GM12878 (cell line): Measurements from ENCODE around the gene UAP1L1. TPM values are rescaled to one million over a fixed set of nuclear protein-coding genes. Genes with fewer than 3 reads are reported as not detected.

Experiments used
- ATAC-seq: fragments of 200-7000 bp; cut with Tn5 transposase; 3 replicates; pipeline ENCODE4 v1.9.1; 2020; ENCODE audit warnings: mild to moderate bottlenecking, moderate library complexity
- BruUV-seq: library from RNA; stranded (reverse); fragments of 400-500 nt; replicated peaks from 2 replicates; lab custom pipeline; 2021; lab: Mats Ljungman, UMichigan
- CTCF ChIA-PET: fragments of 300-600 bp; sonication (Branson Sonifier 250); formaldehyde crosslinking; extraction: SDS; loops from one replicate; lab custom pipeline; 2021; ENCODE audit warnings: inconsistent platforms; lab: Yijun Ruan, JAX
- POLR2A ChIA-PET: fragments of 350-600 bp; formaldehyde crosslinking; extraction: SDS; loops from one replicate; lab custom pipeline; 2021; ENCODE audit warnings: inconsistent platforms; lab: Charles Lee
- RAD21 ChIA-PET: fragments of 300-600 bp; sonication (Branson Sonifier 250); formaldehyde crosslinking; loops from one replicate; lab custom pipeline; 2023; ENCODE audit warnings: antibody characterized with exemption; ENCODE audit not compliant: unreplicated experiment; lab: Charles Lee
- SMC1A ChIA-PET: fragments of 300-600 bp; sonication (Branson Sonifier 250); formaldehyde crosslinking; loops from one replicate; lab custom pipeline; 2023; ENCODE audit not compliant: unreplicated experiment, uncharacterized antibody; lab: Charles Lee
- DNase-seq: peaks from one replicate; pipeline ENCODE4 v3.0.0-alpha.2; 2011; ENCODE audit warnings: low read depth, low spot score
- FAIRE-seq: peaks from 3 replicates; lab custom pipeline; 2011; peaks lifted over from hg19 to GRCh38; lab: Jason Lieb, UNC
- H2AFZ ChIP-seq: 2 replicates; pipeline ENCODE4 v1.6.0; 2011; ENCODE audit warnings: low read depth, low read length, control low read depth; ENCODE audit not compliant: control insufficient read depth
- H3K27ac ChIP-seq: 2 replicates; pipeline ENCODE4 v1.5.1; 2011; ENCODE audit warnings: control low read depth; ENCODE audit not compliant: control insufficient read depth, insufficient read depth
- H3K27me3 ChIP-seq, 2 experiments: replicated peaks in 1 of 2; 2 replicates each; pipeline versions ENCODE4 v1.6.0 to v1.6.1; 2011; ENCODE audit warnings: low read length in 1 of 2; ENCODE audit not compliant: control insufficient read depth in 2 of 2, insufficient read depth in 2 of 2
- H3K36me3 ChIP-seq, 2 experiments: 2 replicates each; pipeline ENCODE4 v1.5.1; 2011; ENCODE audit warnings: low read length in 1 of 2; ENCODE audit not compliant: control insufficient read depth in 2 of 2, insufficient read depth in 2 of 2
- H3K4me1 ChIP-seq: 2 replicates; pipeline ENCODE4 v1.6.1; 2011; ENCODE audit warnings: mild to moderate bottlenecking, low read length, moderate library complexity, mixed read lengths; ENCODE audit not compliant: control insufficient read depth, insufficient read depth
- H3K4me2 ChIP-seq: 2 replicates; pipeline ENCODE4 v1.6.0; 2011; ENCODE audit warnings: control low read depth; ENCODE audit not compliant: control insufficient read depth, insufficient read depth
- H3K4me3 ChIP-seq: fragments of 200-600 bp; sonication (generic); 2 replicates; pipeline ENCODE4 v1.5.1; 2016
- H3K79me2 ChIP-seq: 2 replicates; pipeline ENCODE4 v1.6.0; 2011; ENCODE audit warnings: low read length; ENCODE audit not compliant: control insufficient read depth, insufficient read depth
- H3K9ac ChIP-seq: 2 replicates; pipeline ENCODE4 v1.8.0; 2011; ENCODE audit warnings: low read length, control low read depth, mixed read lengths; ENCODE audit not compliant: control insufficient read depth, insufficient read depth
- H3K9me3 ChIP-seq: replicated peaks from 3 replicates; pipeline ENCODE4 v1.5.1; 2011; ENCODE audit warnings: mild to moderate bottlenecking, low read length; ENCODE audit not compliant: control insufficient read depth, insufficient read depth
- H4K20me1 ChIP-seq: 2 replicates; pipeline ENCODE4 v1.6.0; 2011; ENCODE audit not compliant: control insufficient read depth, insufficient read depth
- BCLAF1 ChIP-seq: fragments of 450-650 bp; IDR thresholded peaks from 2 replicates; pipeline ENCODE4 v1.6.1; 2017; ENCODE audit warnings: antibody characterized with exemption, mild to moderate bottlenecking, moderate library complexity
- CBX5 ChIP-seq: sonication (generic); IDR thresholded peaks from 2 replicates; pipeline ENCODE4 v1.6.1; 2016; ENCODE audit warnings: low read depth, moderate library complexity, mild to moderate bottlenecking, inconsistent platforms
- CREB1 ChIP-seq: IDR thresholded peaks from 2 replicates; pipeline ENCODE4 v1.6.1; 2012; ENCODE audit warnings: low read depth, mild to moderate bottlenecking, inconsistent platforms
- NR2F1 ChIP-seq: fragments of 450-650 bp; conservative IDR thresholded peaks from 2 replicates; pipeline ENCODE4 v1.6.1; 2017; ENCODE audit warnings: mild to moderate bottlenecking
- PBX3 ChIP-seq: IDR thresholded peaks from 2 replicates; pipeline ENCODE4 v1.6.1; 2011; ENCODE audit warnings: mild to moderate bottlenecking, low read depth, low read length, moderate library complexity; ENCODE audit not compliant: insufficient replicate concordance
- PRDM15 ChIP-seq: fragments of 450-650 bp; formaldehyde crosslinking; IDR thresholded peaks from 2 replicates; pipeline ENCODE4 v1.4.0; 2020; ENCODE audit warnings: mild to moderate bottlenecking, moderate library complexity
- USF1 ChIP-seq: IDR thresholded peaks from 2 replicates; pipeline ENCODE4 v1.6.1; 2011; ENCODE audit warnings: borderline replicate concordance, low read depth, mild to moderate bottlenecking, moderate library complexity, mixed read lengths, low read length; ENCODE audit not compliant: insufficient read depth; ENCODE audit errors: extremely low read length
- YBX1 ChIP-seq: fragments of 450-650 bp; IDR thresholded peaks from 2 replicates; pipeline ENCODE4 v1.6.1; 2016; ENCODE audit warnings: antibody characterized with exemption
- ZBTB4 ChIP-seq: fragments of 450-650 bp; formaldehyde crosslinking; IDR thresholded peaks from 2 replicates; pipeline ENCODE4 v1.4.0; 2022; ENCODE audit warnings: mild to moderate bottlenecking, moderate library complexity
- ZZZ3 ChIP-seq: IDR thresholded peaks from 2 replicates; pipeline ENCODE4 v1.6.1; 2011; ENCODE audit warnings: low read depth; ENCODE audit not compliant: control insufficient read depth, insufficient read length
- WGBS: methylation state at CpG from one replicate; pipeline ENCODE4 v1.1.6; 2016; ENCODE audit warnings: low lambda C conversion rate; ENCODE audit not compliant: insufficient replicate concordance, insufficient coverage; ENCODE audit errors: missing lambda C conversion rate; 5-methylcytosine and 5-hydroxymethylcytosine counted together
- in situ Hi-C: fragments of 300-500 bp; cut with MboI; formaldehyde crosslinking; loops from 9 replicates; pipeline ENCODE4 v1.14.3; 2018; ENCODE audit warnings: mixed read lengths
- intact Hi-C: fragments of 100-400 bp; cut with micrococcal nuclease; formaldehyde crosslinking; loops from one replicate; pipeline ENCODE4 v1.14.2; 2022; ENCODE audit not compliant: unreplicated experiment
- polyA plus RNA-seq, 11 experiments: library from polyadenylated mRNA; depleted of rRNA in 4 of 11; unstranded in 6 of 11; stranded (reverse) in 5 of 11; fragments of >200 nt; fragmentation: Nextera tagmentation in 4 of 11; fragmentation: Illumina TruSeq in 1 of 11; extraction: Ambion mirVana in 4 of 11; extraction: Trizol in 1 of 11; gene quantifications; 1 replicate in 1 of 11; 2 replicates in 10 of 11; pipeline versions ENCODE4 v1.2.1 to v1.2.3, GENCODE V29; 2011 to 2016; ENCODE audit warnings: inconsistent platforms in 2 of 11, missing spikeins in 2 of 11, low read depth in 1 of 11
- total RNA-seq, 4 experiments: library from RNA; depleted of rRNA in 3 of 4; stranded (reverse); fragments of >200 nt in 3 of 4; fragmentation: Illumina TruSeq in 1 of 4; extraction: Trizol in 1 of 4; gene quantifications; 2 replicates each; pipeline versions ENCODE4 v1.2.1 to v1.2.3, GENCODE V29; 2013 to 2021

Gene UAP1L1
- total and polyA plus RNA-seq, 10 of the 15 experiments (the other 5 are each of a cell fraction or from before 2014, with no cell fraction given), result 0.29 to 15.7 (median 5.8) TPM

GRCh38 chr9:137116027-137116507 lies 38.8 kb downstream of the UAP1L1 start:
- BruUV-seq, result no TSS peak
- WGBS, result 69% methylated on average over 6 of the region's 6 CpGs
- Histone ChIP-seq H3K79me2 (peaks cover 2% of the 10 kb centered on the region), H3K27me3 (no peaks in the 10 kb centered on the region), H3K27ac (no peak overlapping the region), H3K4me1 (peaks cover 12% of the 10 kb centered on the region), H3K9me3 (no peaks in the 10 kb centered on the region), H3K9ac (no peak overlapping the region), H4K20me1 (no peaks in the 10 kb centered on the region), H3K4me3 (no peak overlapping the region), H3K4me2 (no peak overlapping the region), H3K36me3 (peaks cover 4 to 7% of the 10 kb centered on the region in 2 experiments; a peak in 3 of 4 replicates), H2AFZ (no peak overlapping the region)
- in situ Hi-C loops, result no loop called here
- ATAC-seq, result no peak
- no peak for FAIRE-seq
- intact Hi-C loops, result loop anchor here (5.0 kb wide), 2 partner anchors 36 to 49 kb away; no protein-coding TSS in a partner anchor
- RAD21 ChIA-PET, result interaction anchor here (1.4 kb wide), 1 partner anchor 35 kb away, joined by 4 read pairs; no protein-coding TSS in a partner anchor
- SMC1A ChIA-PET, result no interaction called here
- POLR2A ChIA-PET, result interaction anchor here (1.5 kb wide), 1 partner anchor 119 kb away, joined by 3 read pairs; no protein-coding TSS in a partner anchor
- DNase-seq, result no peak
- CTCF ChIA-PET, result interaction anchor here (1.1 to 1.8 kb wide), 2 partner anchors 107 to 111 kb away, joined by 6 to 7 read pairs; partner anchors contain the start of gene RNF224
- no peak for TF ChIP-seq BCLAF1
- TF ChIP-seq NR2F1, result no peak
- no peak for TF ChIP-seq ZZZ3
- TF ChIP-seq PRDM15, result no peak
- no peak for TF ChIP-seq USF1
- TF ChIP-seq CREB1, result no peak
- TF ChIP-seq ZBTB4 (CRISPR knock-in tag), result no peak
- no peak for TF ChIP-seq PBX3
- no peak for TF ChIP-seq CBX5
- TF ChIP-seq YBX1, result no peak
